ENCODE measurements around the gene RETREG3. TPM values are rescaled to one million over a fixed set of nuclear protein-coding genes. Genes with fewer than 3 reads are reported as not detected.

The RETREG3 gene
- total and polyA plus RNA-seq, 2 of the 13 experiments (the other 11 are each of a cell fraction or from before 2014, with no cell fraction given), result 47.0 to 55.8 TPM

- peak; percentile 86 for TF ChIP-seq ZNF407 (CRISPR knock-in tag; IDR thresholded peaks at IDR 0.05; ENCODE audit: not compliant biosample characterization)
- TF ChIP-seq PLRG1 (conservative IDR thresholded peaks at IDR 0.05), result no peak
- TF ChIP-seq MZF1 (CRISPR knock-in tag; IDR thresholded peaks at IDR 0.05; ENCODE audit: borderline replicate concordance), result no peak; the same call in 1 of the 2 replicates
- peak; percentile 70 for TF ChIP-seq CBX1 (IDR thresholded peaks at IDR 0.05; ENCODE audit: low read depth)
- TF ChIP-seq, protein P1, sequence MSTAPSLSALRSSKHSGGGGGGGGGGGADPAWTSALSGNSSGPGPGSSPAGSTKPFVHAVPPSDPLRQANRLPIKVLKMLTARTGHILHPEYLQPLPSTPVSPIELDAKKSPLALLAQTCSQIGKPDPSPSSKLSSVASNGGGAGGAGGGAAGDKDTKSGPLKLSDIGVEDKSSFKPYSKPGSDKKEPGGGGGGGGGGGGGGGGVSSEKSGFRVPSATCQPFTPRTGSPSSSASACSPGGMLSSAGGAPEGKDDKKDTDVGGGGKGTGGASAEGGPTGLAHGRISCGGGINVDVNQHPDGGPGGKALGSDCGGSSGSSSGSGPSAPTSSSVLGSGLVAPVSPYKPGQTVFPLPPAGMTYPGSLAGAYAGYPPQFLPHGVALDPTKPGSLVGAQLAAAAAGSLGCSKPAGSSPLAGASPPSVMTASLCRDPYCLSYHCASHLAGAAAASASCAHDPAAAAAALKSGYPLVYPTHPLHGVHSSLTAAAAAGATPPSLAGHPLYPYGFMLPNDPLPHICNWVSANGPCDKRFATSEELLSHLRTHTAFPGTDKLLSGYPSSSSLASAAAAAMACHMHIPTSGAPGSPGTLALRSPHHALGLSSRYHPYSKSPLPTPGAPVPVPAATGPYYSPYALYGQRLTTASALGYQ (CRISPR knock-in tag; IDR thresholded peaks at IDR 0.05), result peak; percentile 45; the same call in 1 of the 2 replicates
- no peak for TF ChIP-seq SRSF4 (IDR thresholded peaks at IDR 0.05; ENCODE audit: low read depth, low read length, poor library complexity, severe bottlenecking)
- TF ChIP-seq, protein P2, sequence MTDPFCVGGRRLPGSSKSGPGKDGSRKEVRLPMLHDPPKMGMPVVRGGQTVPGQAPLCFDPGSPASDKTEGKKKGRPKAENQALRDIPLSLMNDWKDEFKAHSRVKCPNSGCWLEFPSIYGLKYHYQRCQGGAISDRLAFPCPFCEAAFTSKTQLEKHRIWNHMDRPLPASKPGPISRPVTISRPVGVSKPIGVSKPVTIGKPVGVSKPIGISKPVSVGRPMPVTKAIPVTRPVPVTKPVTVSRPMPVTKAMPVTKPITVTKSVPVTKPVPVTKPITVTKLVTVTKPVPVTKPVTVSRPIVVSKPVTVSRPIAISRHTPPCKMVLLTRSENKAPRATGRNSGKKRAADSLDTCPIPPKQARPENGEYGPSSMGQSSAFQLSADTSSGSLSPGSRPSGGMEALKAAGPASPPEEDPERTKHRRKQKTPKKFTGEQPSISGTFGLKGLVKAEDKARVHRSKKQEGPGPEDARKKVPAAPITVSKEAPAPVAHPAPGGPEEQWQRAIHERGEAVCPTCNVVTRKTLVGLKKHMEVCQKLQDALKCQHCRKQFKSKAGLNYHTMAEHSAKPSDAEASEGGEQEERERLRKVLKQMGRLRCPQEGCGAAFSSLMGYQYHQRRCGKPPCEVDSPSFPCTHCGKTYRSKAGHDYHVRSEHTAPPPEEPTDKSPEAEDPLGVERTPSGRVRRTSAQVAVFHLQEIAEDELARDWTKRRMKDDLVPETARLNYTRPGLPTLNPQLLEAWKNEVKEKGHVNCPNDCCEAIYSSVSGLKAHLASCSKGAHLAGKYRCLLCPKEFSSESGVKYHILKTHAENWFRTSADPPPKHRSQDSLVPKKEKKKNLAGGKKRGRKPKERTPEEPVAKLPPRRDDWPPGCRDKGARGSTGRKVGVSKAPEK (CRISPR knock-in tag; IDR thresholded peaks at IDR 0.05; ENCODE audit: borderline replicate concordance), result peak; percentile 34; the same call in 1 of the 2 replicates
- no peak for TF ChIP-seq PLSCR1 (CRISPR knock-in tag; IDR thresholded peaks at IDR 0.05; ENCODE audit: borderline replicate concordance)
- TF ChIP-seq ZNF460 (CRISPR knock-in tag; IDR thresholded peaks at IDR 0.05; ENCODE audit: borderline replicate concordance), result no peak
- TF ChIP-seq NAIF1 (CRISPR knock-in tag; IDR thresholded peaks at IDR 0.05; ENCODE audit: borderline replicate concordance), result peak; percentile 82; the same call in 1 of the 2 replicates
- TF ChIP-seq ZNF776 (CRISPR knock-in tag; IDR thresholded peaks at IDR 0.05), result peak; percentile 84; the same call in 1 of the 2 replicates
- peak; percentile 72; the same call in 1 of the 2 replicates for TF ChIP-seq NCOA5 (CRISPR knock-in tag; IDR thresholded peaks at IDR 0.05)
- no peak for TF ChIP-seq JUNB (CRISPR knock-in tag; IDR thresholded peaks at IDR 0.05; ENCODE audit: borderline replicate concordance)
These were observed 42.1 kb downstream of the RETREG3 start, which contains the start of gene MLX (continued) for GRCh38 chr17:42566883-42567573.

Data from HepG2 (cell line).